ELR (cell line): ENCODE data around the gene NFIX.

Source experiments
- DNase-seq: peaks from one replicate; pipeline ENCODE4 v3.0.0-alpha.2; 2015; ENCODE audit warnings: low read depth

NFIX gene

DNA sequence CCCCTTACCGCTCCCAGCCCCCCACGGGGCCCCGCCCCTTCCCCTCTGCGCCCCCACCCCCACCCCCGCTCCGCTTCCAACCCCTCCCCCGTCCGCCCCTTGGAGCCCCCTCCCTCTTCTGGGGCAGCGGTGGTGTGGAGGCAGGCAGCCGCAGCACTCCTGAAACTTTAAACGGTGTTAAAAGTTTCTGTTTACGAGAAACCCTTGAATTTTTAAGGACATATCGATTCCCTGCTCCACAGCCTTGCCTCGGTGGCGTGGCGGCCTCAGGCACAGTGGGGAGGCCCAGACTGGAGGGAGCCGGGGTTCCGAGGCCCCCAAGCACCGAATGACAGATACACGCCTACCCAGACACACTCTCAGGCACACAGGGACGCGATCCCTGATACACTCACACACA, 4.8 kb upstream of the NFIX start:
- no peak for DNase-seq

DNA sequence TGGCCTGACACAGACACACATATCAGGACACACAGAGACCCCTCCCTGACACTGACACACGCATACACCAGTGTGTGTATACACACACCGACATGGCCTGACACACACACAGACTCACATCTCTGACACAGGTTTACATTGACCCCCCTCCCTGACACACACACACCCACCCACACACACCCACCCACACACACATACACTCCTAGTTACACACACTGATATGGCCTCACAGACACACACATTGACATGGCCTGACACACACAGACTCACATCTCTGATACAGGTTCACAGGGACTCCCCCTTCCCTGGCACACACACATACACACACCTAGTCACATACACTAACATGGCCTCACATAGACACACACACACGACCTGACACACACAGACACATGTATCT, 4.4 kb upstream of the NFIX start:
- DNase-seq, result no peak

DNA sequence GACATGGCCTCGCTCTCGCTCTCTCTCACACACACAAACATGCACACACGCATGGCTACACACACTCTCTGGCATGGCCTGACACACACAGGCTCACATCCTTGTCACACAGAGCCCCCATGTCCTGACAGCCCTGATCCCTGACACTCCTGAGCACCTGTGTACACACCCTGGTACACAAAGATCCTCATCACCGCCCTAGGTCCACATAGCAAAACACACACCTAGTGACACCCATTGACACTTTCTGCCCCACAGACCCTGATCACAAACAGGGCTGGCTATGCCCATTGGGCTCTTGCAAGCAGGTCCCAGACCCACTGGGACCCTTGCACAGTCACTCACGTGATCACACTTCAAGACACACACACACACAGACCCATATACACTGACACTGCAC, 4.0 kb upstream of the NFIX start:
- DNase-seq, result no peak

DNA sequence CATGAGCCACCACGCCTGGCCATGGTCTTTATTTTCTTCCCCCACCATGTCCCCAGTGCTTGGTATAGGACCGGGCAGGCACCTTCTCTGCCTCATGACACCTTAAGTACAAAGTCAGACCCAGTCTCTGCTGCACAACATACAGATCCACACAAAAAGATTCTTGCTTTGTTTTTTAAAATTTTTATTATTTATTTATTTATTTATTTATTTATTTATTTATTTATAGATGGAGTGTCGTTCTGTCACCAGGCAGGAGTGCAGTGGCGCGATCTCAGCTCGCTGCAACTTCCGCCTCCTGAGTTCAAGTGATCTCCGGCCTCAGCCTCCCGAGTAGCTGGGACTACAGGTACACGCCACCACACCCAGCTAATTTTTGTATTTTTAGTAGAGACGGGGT, 2.5 kb upstream of the NFIX start:
- no peak for DNase-seq

DNA sequence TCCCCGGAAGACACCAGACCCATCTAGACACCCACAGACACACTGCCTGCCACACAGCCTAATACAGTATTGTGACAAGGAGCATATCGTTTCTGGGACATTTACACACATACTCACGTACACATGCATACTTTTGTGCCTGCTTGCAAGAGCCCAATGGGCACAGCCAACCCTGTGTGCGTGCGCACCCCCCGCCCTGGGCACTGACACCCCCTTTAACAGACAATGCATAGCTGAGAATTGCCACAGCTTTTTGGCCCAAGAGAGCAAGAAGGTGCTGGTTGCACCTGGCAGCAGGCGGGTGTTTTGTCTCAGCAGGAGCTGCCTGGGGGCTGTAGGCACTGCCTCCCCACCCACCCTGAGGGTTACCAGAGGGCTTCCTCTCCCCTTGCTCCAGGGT, 1.7 kb upstream of the NFIX start:
- DNase-seq, result no peak

DNA sequence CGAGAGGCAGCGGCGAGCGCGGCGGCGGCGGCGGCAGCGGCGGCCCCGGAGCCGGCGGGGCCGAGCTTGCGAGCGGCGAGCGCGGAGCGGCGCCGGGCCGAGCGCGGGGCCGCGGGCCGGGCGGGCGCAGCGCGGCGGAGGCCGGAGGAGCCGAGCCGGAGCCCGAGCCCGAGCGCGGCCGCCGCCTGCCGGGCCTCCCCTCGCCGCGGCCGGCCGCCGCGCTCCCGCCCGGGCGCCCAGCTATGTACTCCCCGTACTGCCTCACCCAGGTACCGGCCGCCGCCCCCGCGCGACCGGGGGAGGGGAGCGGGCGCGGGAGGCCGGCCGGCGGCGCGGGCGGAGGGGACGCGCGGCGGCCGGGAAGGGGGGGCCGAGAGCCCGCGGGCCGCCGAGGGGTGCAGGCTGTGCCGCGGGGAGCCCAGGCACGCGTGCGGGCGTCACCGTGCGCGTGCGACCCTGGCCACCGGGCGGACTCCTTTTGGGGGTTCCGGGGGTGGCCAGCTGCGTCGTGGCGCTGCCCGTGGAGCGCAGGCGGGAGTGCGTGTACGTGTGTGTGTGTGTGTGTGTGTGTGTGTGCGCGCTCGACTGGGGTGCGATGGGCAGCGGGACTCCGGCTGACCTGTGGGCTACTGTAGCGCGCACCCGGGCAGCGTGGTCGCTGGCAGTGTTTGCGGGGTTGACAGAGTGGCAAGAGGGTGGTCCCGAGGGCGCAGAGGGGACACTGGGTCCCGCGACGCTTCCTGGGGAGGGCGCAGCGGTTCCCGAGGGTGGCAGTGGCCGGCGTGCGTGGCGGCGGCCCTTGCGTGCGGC, 526 bp downstream of the NFIX start:
- peak; percentile 45 for DNase-seq

DNA sequence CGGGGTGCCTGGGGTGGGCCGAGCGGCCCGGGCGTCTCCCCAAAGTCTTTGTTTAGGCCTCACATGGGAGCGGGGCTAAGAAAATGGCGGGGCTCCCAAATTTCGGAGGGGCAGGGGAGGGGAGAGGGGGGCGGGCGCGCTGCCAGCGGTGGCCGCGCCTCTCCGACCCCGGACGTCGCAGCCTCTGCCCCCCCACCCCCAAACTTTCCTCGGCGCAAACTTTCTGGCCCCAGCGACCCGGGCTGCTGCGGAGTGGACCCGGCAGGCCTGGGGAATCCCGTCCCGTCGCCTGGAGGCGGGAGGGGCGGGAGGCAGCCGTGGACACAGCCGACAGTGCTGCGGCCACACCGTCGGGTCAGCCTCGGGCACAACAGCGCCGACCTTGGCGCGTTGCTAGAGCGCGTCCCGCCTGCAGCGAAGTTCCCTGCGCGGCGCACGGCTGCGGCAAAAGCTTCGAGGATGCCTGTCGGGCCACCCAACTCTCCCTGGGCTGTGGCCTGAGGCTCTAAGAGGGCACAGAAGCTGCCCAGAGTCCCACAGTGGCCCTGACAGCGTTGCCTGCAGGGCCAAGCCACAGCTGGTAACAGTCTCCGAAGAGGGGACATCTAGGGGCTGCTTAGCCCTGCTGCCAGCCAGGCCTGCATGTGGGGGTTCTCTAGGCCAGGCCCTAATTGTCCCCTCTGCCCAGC, 1.3 kb downstream of the NFIX start:
- DNase-seq, result peak; percentile 58

DNA sequence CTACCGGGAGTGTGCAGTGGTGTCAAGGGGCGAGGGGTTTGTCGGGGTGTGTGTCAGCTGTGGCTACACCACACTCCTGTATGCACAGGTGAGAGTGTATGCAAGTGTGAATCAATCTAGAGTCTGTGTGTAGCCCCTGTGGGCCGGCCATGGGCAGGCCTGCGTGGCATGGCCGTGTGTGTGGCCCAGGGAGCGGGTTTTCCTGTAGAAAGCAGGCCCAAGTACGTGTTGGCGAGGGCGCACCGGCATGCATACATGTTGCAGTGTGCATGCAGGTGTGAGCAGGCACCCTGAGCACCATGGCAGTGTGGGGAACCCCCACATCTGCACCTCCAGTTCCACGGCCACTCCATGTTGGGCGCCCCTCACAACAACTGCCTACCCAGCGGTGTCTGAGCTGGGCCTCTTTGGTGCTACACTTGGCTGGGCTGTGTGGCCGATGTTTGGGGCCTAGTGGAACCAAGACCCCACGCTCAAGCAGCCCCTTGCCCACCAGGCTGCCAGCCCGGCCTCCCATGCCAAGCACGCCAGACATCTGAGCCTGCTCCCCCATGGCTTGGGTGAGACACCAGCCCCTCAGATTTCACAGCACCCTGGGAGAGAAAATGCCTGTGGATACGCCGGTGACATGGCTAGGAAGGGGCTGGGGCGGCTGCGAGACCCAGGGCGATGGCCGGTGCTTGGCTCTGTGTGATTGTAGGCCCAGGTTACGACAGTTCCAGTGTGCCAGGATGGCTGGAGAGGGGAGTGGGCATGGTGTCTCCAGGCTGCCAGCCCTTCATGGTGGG, 2.1 kb downstream of the NFIX start:
- DNase-seq, result no peak

DNA sequence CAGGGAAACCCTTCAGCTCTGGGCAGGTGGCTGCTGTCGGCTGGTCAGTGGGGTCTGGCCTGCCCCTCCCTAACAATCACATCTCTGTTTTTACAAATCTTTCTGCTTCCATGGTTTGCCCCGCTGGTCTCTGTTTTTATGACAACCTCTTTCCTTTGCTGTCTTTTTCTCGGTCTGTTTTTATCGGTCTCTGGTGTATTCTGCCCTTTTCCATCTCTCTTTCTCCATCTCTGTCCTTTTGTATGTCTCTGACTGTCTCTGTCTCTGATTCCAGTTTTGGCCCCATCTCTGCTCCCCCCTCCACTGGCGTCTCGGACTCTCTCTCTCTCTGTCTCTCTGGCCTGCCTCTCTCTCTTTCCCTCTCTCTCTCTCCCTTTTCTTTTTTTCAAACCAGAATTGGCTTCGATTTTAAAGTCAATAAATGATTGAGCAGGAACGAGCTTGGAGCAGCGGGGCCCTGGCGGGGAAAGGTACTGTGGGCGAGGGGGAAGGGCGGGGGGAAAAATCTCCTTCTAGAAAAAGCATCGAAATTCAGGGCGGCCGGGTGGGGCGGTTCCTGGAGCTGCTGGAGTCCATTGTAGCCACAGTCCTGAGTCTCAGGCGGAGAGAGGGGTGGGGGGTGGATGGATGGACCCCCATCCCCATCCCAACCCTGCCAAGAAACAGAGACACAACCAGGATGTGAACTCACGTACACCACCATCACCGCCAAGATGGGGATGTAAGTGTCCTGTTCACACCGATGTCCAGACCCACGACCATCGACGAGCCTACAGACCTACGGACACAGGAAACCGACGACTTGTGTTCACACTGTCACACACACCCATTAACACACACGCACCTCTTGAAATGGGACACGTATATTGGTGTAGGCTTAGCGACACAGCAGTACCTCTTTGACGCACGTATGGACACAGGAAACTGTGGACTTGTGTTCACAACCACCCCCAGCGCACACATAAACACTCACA, 3.0 kb downstream of the NFIX start:
- DNase-seq, result no peak

DNA sequence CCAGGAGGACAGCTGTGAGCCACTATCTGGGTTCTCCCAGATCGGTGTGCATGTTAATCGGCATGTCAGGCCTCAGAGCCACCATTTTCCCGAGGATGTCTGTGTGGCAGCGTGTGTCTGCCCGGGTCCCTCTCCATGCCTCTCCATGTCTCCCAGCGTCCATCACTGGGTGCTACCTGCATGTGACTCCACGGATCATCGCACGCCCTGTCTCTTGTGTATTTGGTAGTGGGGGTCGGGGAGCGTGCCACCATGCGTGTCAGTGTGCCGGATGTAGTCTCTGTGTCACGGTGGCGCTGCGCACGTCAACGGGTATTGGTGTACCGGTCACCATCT, 5.9 kb downstream of the NFIX start:
- no peak for DNase-seq

DNA sequence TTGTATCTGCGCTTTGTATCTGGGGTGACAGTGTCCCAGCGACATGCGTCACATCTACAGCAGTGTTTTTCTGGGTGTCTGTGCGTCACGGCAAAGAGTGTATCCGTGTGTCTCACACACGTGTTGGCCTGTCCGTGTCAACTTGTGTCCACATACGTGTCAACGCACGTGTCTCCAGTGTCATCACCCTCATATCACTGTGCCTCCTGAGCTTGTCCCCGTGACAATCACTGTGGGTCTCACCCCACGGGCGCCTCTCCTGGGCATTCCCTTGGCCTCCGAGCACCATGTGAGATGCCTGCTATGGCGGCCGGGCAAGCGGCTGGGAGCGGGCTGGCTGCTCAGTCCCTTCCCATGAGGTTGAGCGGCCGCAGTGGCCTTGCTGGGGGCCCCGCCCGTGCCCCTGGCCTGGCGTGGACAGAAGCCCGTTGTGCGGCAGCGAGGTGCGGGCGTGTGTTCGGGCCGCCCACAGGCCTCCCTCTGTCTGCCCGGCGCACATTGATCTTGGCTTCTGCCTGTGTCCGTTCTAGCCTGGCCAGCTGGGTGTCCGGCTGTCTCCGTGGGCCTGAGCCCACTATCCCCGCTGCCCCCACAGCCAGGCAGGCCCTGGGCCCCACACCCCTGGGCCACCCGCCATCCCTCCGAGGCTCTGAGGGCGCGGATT, 6.4 kb downstream of the NFIX start:
- no peak for DNase-seq

DNA sequence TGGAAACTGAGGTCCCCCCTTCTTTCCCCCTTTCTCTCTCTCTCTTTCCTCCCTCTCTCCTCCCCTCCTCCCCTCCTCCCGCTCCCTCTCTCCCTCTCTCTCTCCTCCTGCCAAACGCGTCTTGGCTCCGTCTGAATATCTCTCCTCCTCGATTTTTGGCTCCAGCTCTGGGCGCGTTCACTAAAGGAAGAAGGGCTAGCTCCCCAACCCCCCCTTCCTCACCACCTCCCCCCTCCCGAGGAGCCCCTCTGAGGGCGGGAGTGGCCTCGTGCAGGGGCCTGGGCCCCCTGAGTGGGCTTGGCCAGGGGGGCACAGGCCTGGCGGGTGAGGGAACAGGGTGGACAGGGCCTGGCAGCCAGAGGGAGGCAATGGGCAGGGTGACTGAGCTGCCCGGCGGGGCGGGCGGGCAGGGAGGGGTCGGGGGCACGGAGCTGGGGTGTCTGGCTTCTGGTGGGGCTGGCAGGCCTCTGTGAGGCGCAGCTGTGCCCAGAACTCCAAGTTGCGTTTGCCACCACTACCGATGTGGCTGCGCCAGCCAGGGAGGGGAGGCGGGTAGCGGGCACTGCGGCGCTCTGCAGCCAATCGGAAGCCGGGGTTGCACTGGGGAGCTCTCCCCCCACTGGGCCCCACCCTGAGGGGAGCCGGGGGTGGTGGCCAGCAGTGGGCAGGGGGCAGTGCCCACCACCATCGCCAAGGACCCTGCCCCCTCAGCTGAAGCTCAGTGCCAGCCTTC, 7.1 kb downstream of the NFIX start:
- DNase-seq, result no peak

DNA sequence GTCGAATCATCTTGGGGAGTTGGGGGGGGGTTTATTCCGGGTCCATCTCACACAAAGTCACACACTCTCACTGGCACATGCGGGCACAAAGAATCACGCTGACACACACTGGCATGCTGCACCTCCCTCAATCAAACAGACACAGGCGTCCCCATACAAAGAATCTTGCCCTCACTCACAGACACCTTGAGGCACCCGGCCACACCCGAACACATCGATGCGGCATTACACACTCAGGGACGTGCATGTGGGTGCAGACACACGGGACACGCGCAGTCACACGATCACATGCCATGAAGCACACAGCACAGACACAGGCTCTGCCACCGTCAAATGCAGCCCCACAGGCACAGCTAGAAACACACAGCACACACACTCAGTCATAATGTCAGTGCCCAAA, 7.8 kb downstream of the NFIX start:
- no peak for DNase-seq

DNA sequence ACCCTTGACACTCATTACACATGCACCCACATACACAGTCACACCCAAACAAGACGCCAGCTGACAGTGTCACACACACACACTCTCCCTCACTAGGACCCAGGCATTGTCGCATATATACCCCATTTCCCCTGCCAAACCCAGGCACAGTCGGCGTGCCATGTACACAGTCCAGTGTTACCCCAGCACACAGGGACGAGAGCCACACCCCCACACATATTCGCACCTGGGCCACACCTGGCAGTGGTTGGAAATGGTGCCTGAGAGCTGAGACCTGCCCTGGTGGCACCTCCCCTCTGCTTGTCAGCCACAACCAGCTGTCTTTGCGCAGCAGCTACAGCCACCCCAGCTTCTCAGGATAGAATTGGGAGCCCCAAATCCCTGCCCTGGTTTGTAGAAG, 9.0 kb downstream of the NFIX start:
- no peak for DNase-seq

DNA sequence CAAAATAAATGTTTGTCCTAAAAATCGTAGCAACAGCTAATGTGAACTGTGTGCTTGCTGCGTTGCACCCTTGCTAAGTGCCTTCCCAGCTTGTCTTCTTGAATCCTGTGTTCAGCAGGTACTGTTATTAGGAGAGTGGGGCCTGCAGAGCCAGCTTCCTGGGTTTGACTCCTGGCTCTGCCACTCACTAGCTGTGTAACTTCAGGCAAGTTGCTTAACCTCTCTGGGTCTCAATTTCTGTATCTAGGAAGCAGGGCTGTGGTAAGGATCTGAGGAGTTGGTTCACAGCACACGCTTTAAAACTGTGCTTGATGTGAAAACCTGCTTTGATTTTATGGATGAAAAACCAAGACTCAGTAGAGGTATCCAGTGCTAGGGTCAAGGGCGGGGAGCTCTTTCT, 10.0 kb downstream of the NFIX start:
- DNase-seq, result no peak

DNA sequence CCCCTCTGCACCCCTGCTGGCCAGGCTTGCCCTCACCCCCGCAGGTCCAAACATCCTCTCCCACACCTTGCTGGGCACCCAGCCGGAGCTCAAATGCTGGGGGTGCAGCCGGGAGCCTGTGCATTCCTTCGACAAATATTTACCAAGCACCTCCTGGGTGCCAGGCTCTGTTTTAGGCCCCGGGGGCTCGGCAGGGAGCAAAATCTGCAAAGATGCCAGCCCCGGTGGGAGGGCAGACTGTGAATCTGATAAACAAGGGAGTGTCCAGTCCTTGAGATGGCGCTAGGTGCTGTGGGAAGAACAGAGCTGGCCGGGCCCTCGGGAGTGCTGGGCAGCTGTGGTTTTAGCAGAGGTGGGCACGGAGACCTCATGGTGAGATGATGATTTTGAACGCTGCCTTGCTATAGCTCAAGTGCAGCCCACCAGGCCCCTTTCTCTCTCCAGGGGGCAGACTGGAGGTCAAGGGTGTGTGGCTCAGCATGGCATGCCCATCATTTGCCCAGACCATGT, 10.6 kb downstream of the NFIX start:
- no peak for DNase-seq

DNA sequence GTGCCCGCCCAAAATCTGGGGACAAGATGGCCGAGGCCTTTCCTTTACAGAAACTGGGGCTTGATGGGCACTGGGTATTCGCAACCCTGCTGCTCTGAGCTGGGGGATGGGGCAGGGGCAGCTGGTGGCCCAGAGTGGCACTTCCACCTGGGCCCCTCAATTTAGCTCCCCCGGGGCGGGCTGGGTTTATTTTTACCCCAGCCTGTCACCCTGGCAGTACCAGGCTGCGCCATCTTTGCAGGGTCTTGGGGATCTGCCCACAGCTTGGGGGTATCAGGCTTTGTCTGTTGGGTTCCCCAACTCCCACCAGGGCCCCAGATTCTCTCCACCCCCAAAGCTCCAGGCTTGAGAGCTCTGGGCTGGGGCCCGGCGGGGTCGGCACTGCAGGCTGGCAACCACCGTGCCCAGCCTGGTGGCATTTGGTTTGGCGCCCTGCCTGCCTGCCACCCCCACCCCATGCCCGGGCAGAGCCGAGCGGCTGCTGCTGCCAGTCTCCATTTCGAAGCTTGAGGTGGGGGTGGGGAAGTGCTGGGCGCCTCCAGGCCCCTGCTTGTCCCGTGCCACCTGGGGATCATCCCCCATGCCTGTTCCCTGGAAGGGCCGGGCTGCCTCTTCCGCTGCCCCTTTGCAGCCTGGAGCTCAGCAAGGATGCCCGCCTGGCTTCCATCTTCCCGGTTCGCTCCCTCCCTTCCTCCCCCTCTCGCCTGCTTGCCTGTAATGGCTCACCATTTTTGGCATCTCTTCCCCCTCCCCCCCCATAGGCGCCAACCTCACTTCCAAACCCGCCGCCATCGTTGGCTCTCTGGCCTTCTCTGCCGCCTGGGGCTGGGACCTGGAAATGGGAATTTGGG, 11.4 kb downstream of the NFIX start:
- DNase-seq, result no peak

DNA sequence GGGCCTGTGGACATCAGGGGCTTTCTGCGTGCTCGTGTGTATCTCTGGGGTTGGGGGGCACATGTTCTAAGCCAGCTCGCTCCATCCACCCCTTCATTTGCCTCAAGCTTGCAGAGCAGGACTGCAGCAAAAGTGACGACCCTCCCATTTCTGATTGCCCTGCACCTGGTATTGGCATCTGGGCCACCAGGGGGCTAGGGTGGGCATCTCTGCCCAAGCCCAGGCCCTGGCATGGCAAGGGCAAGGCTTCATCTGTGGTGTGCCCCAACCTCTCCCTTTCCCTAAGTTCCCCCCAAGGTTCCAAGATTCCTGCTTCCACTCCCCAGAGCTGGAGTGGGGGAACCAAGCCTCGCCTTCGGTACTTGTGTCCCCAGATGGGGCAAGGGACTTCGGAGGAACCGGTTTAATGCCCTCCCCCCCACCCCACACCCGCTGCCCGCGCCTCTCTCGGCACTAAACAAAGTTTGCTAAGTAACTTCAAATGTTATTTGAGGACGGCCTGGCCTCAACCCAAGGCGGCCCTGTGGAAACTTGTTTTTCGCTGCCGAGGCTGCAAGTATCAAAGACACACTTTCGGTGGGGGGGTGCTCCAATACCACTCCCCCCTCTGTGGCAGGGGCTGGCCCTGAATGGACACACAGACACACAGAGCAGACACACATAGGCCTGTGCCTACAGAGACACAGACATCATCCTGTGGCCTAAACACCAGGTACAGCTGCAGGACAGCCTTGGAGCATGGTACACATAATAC, 12.2 kb downstream of the NFIX start:
- no peak for DNase-seq
